Measurements from ENCODE around the gene DIP2B.

GRCh38 chr12:50523772-50524171, 19.0 kb downstream of the DIP2B start:
- TF ChIP-seq POLR2A (IDR thresholded peaks at IDR 0.05) (no peak), CTCF (IDR thresholded peaks at IDR 0.05 in 8 of 11, conservative IDR thresholded peaks at IDR 0.05 in 3 of 11) (no peak), POLR2AphosphoS5 (IDR thresholded peaks at IDR 0.05) (no peak)

Measured in spleen (tissue), 7 donors.